NT2/D1 (cell line): Measurements from ENCODE around the gene ARHGAP35.

Experiments
- SUZ12 ChIP-seq: IDR thresholded peaks from 2 replicates; pipeline ENCODE4 v1.6.1; 2011; ENCODE audit not compliant: insufficient read length, insufficient read depth; ENCODE audit errors: extremely low read depth
- YY1 ChIP-seq: IDR thresholded peaks from 2 replicates; pipeline ENCODE4 v1.6.1; 2011; ENCODE audit not compliant: insufficient read length, insufficient read depth

DNA sequence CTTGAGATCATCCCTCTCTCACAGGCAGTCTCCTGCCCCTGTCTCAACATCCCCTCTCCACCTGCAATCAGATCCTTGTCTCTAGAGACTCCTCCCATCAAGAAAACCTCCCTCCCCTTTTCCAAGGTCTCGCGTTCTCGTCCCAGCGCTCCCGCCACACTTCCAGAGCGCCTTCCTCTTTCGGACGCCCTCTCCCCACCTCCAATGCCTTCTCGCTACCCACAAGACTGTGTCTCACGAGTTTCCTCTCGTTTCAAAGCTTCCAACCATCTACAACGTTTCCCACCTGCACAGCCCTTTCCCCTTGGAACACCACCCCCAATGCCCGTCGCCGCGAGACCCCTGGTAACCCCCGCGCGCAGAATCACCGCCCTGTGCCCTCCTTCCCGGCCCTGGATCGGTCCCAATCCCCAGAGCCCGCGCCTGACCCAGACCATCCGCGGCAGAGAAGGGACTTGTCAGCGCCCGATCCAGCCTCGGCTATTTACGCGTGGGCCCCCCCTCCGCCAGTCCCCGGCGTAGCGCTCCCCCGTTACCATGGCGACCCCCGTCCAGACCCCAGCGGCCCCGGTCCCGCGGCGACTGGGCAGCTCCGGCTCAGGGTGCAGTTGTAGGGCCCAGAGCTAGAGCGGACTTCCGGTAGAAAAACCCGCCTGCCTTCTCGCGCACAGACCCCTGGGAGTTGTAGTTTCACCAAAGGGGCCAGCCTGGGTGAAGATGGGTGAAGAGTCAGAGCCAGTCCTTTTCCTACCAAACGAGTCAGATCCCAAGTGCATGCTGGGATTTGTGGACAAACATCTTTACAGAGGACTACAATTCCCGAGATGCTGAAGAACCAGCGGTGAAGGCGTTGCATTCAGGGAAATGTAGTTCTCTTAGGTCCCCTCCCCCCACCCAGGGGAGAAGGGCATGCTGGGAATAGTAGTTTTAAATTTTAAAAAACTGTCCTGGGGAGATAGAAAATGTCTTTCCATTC is 10.3 kb upstream of the ARHGAP35 start, which contains the start of gene AP2S1:
- TF ChIP-seq SUZ12 (no peak), YY1 (no peak)
